Fibroblast of villous mesenchyme (primary cell): ENCODE data around the gene AGPS. TPM values are rescaled to one million over a fixed set of nuclear protein-coding genes. Genes with fewer than 3 reads are reported as not detected.

Experiments used
- DNase-seq: peaks from one replicate; pipeline ENCODE4 v3.0.0-alpha.2; 2010; ENCODE audit warnings: low read depth
- H3K4me3 ChIP-seq: 2 replicates; pipeline ENCODE4 v1.5.1; 2011; ENCODE audit warnings: low read depth, mild to moderate bottlenecking, low read length
- CTCF ChIP-seq: IDR thresholded peaks from 2 replicates; pipeline ENCODE4 v1.5.1; 2012; ENCODE audit warnings: low read depth, mild to moderate bottlenecking, low read length; ENCODE audit not compliant: insufficient read depth
- total RNA-seq: library from RNA; depleted of rRNA; stranded (reverse); fragments of >200 nt; gene quantifications from 2 replicates; pipeline ENCODE4 v1.2.3, GENCODE V29; 2012

AGPS gene
- total RNA-seq, 1 donor: 46.2 TPM

DNA sequence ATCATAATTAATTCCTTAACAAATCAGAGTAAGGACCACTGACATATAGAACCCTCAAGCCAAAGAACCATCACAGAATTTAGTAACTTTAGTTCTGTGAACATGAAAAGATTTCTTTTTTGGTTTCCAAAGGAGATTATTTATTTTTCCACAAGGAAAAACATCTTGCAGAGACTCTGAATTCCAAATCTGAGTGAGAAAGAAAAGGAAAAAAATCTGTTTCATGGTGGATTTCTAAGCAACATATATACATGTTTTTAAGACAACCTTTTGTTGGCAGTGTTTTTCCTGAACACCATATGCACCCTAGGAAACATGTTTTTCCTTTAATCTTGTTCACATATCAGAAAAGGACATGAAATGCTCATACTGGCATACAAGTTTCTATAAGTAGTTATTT, 149.8 kb downstream of the AGPS start:
- no peak for DNase-seq
- H3K4me3 ChIP-seq: no peak overlapping the region
- TF ChIP-seq CTCF: no peak

DNA sequence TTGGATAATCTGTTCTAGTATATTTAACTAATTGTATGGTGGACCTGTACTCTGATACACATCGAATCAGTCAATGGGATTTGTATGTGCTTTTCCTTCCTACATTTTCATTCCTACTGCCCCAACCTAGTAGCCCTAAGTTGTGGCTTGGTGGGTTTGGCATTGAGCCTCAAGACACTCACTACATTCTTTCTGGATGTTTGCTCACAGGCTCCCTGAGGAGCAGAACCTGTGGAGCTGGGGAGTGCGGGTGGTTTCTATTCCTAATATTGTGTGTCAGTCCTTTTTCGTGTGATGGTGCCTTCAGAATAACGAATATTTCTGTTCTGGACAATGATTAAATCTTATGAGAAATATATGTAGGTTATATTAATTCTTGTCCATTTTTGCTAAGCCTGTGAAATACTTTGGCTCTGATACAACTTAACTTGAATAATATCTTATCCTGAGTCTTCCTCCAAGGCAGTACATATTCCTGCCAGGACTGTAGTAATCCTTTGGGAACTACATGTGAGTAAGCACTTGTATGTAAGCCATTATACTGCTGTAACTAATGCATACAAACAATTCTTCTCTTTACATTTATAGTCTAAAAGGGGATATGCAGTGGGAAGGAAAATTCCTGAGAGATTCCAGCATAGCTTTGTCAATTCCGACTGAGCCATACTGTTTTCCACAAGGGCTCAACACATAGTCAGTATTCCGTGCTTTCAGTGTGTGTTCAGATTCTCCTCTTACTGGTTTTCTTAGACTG, 150.6 kb downstream of the AGPS start:
- H3K4me3 ChIP-seq: no peak overlapping the region
- peak; percentile 43 for DNase-seq
- TF ChIP-seq CTCF: no peak

DNA sequence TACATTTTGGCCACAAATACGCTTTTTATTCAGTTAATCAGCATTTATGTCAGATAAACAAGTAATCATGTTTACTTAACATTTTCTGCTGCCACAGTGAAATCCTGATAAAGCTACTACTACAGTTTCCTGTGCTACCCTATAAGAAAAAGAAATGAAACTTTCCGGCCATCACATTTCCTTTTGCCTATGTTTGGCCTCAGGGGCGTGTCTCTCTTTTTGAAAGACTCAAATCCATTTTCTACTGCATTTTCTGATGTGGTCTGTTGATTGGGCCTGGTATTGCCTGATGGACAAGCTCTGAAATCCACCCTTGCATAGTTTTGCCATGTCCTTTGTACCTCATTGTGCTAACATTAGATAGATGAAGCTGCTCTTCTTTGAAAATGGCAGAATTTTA, 152.6 kb downstream of the AGPS start:
- DNase-seq: no peak
- no peak for TF ChIP-seq CTCF

GRCh38 chr2:177545981-177546585, 153.5 kb downstream of the AGPS start:
- no peak overlapping the region for H3K4me3 ChIP-seq
- peak; percentile 30 for DNase-seq
- TF ChIP-seq CTCF: no peak

More for the DNA sequence above, 152.6 kb downstream of the AGPS start:
- no peak overlapping the region for H3K4me3 ChIP-seq

- no peak for DNase-seq
- no peak overlapping the region for H3K4me3 ChIP-seq
- TF ChIP-seq CTCF: no peak
Measured at GRCh38 chr2:177547122-177547521, 154.5 kb downstream of the AGPS start.

GRCh38 chr2:177547772-177548171, 155.2 kb downstream of the AGPS start:
- no peak for TF ChIP-seq CTCF
- no peak overlapping the region for H3K4me3 ChIP-seq
- DNase-seq: no peak
